Measurements from ENCODE around the gene ACTRT2. TPM values are rescaled to one million over a fixed set of nuclear protein-coding genes. Genes with fewer than 3 reads are reported as not detected.

The ACTRT2 gene
- total and polyA plus RNA-seq, 2 experiments from 2014 or later: not detected

GRCh38 chr1:2983319-2983705 lies 38.0 kb upstream of the ACTRT2 start:
- 63 to 67% methylated on average over 15 of the region's 15 CpGs for WGBS, 2 experiments (ENCODE audit: low coverage in 1 of 2, low lambda C conversion rate in 2 of 2, missing lambda C conversion rate in 2 of 2)
- DNase-seq: no peak
- no peaks in the 10 kb centered on the region for H3K9me3 ChIP-seq (ENCODE audit: low read depth)
- H3K4me3 ChIP-seq: no peak overlapping the region
- H3K9ac ChIP-seq: no peak overlapping the region
- no peak overlapping the region for H2AFZ ChIP-seq
- in situ Hi-C loops (cut with MboI): no loop called here
- H3K27me3 ChIP-seq (replicated peaks; ENCODE audit: insufficient read depth): no peaks in the 10 kb centered on the region
- no peak overlapping the region for H3K27ac ChIP-seq
- TF ChIP-seq EZH2 (IDR thresholded peaks at IDR 0.05; ENCODE audit: insufficient read depth, poor library complexity, severe bottlenecking): no peak
- TF ChIP-seq EZH2phosphoT487 (IDR thresholded peaks at IDR 0.05; ENCODE audit: insufficient read depth, low read depth): no peak
- no peaks in the 10 kb centered on the region for H4K20me1 ChIP-seq (ENCODE audit: insufficient read depth)
- H3K36me3 ChIP-seq (ENCODE audit: low read depth): no peaks in the 10 kb centered on the region
- H3K9me2 ChIP-seq (ENCODE audit: insufficient read depth): no peaks in the 10 kb centered on the region
- no peaks in the 10 kb centered on the region for H3F3A ChIP-seq (ENCODE audit: insufficient read depth)
- no peaks in the 10 kb centered on the region for H3K4me1 ChIP-seq (ENCODE audit: insufficient read depth)
- no peaks in the 10 kb centered on the region for H3K79me2 ChIP-seq (ENCODE audit: insufficient read depth)
- H3K4me2 ChIP-seq (ENCODE audit: unreplicated experiment): no peak overlapping the region

- Histone ChIP-seq H4K20me1 (ENCODE audit: insufficient read depth) (no peaks in the 10 kb centered on the region), H3K27ac (no peak overlapping the region), H3K9me3 (ENCODE audit: low read depth) (no peaks in the 10 kb centered on the region), H3K36me3 (ENCODE audit: low read depth) (no peaks in the 10 kb centered on the region), H3K9ac (no peak overlapping the region), H3K9me2 (ENCODE audit: insufficient read depth) (no peaks in the 10 kb centered on the region), H3F3A (ENCODE audit: insufficient read depth) (no peaks in the 10 kb centered on the region), H2AFZ (no peak overlapping the region), H3K4me3 (no peak overlapping the region), H3K4me2 (ENCODE audit: unreplicated experiment) (no peak overlapping the region), H3K79me2 (ENCODE audit: insufficient read depth) (no peaks in the 10 kb centered on the region), H3K27me3 (replicated peaks; ENCODE audit: insufficient read depth) (no peaks in the 10 kb centered on the region), H3K4me1 (ENCODE audit: insufficient read depth) (no peaks in the 10 kb centered on the region)
- in situ Hi-C loops (cut with MboI): no loop called here
- TF ChIP-seq EZH2 (IDR thresholded peaks at IDR 0.05; ENCODE audit: insufficient read depth, poor library complexity, severe bottlenecking): no peak
- no peak for TF ChIP-seq EZH2phosphoT487 (IDR thresholded peaks at IDR 0.05; ENCODE audit: insufficient read depth, low read depth)
- WGBS, 2 experiments (ENCODE audit: low coverage in 1 of 2, low lambda C conversion rate in 2 of 2, missing lambda C conversion rate in 2 of 2): 31 to 35% methylated on average over 21 of the region's 21 CpGs
- DNase-seq: no peak
These were observed 37.4 kb upstream of the ACTRT2 start for GRCh38 chr1:2983706-2984398.

- Histone ChIP-seq H3K9me3 (ENCODE audit: low read depth) (no peaks in the 10 kb centered on the region), H3K4me2 (ENCODE audit: unreplicated experiment) (no peak overlapping the region), H3K9ac (no peak overlapping the region), H3K27me3 (replicated peaks; ENCODE audit: insufficient read depth) (no peaks in the 10 kb centered on the region), H2AFZ (no peak overlapping the region), H3K79me2 (ENCODE audit: insufficient read depth) (no peaks in the 10 kb centered on the region), H3K9me2 (ENCODE audit: insufficient read depth) (no peaks in the 10 kb centered on the region), H3K4me1 (ENCODE audit: insufficient read depth) (no peaks in the 10 kb centered on the region), H3F3A (ENCODE audit: insufficient read depth) (no peaks in the 10 kb centered on the region), H3K36me3 (ENCODE audit: low read depth) (no peaks in the 10 kb centered on the region), H3K27ac (no peak overlapping the region), H3K4me3 (no peak overlapping the region), H4K20me1 (ENCODE audit: insufficient read depth) (no peaks in the 10 kb centered on the region)
- TF ChIP-seq EZH2phosphoT487 (IDR thresholded peaks at IDR 0.05; ENCODE audit: insufficient read depth, low read depth): no peak
- no peak for TF ChIP-seq EZH2 (IDR thresholded peaks at IDR 0.05; ENCODE audit: insufficient read depth, poor library complexity, severe bottlenecking)
- no peak for DNase-seq
- 39 to 57% methylated on average over 12 of the region's 12 CpGs for WGBS, 2 experiments (ENCODE audit: low coverage in 1 of 2, low lambda C conversion rate in 2 of 2, missing lambda C conversion rate in 2 of 2)
- in situ Hi-C loops (cut with MboI): no loop called here
These were observed 36.7 kb upstream of the ACTRT2 start for GRCh38 chr1:2984399-2985061.

GRCh38 chr1:2985067-2985561 lies 36.2 kb upstream of the ACTRT2 start:
- Histone ChIP-seq H2AFZ (no peak overlapping the region), H3K27me3 (replicated peaks; ENCODE audit: insufficient read depth) (no peaks in the 10 kb centered on the region), H3K4me3 (no peak overlapping the region), H3K9me3 (ENCODE audit: low read depth) (no peaks in the 10 kb centered on the region), H3K4me1 (ENCODE audit: insufficient read depth) (no peaks in the 10 kb centered on the region), H3K27ac (no peak overlapping the region), H3K9ac (no peak overlapping the region), H3K36me3 (ENCODE audit: low read depth) (no peaks in the 10 kb centered on the region), H3K9me2 (ENCODE audit: insufficient read depth) (no peaks in the 10 kb centered on the region), H3F3A (ENCODE audit: insufficient read depth) (no peaks in the 10 kb centered on the region), H3K4me2 (ENCODE audit: unreplicated experiment) (no peak overlapping the region), H4K20me1 (ENCODE audit: insufficient read depth) (no peaks in the 10 kb centered on the region), H3K79me2 (ENCODE audit: insufficient read depth) (no peaks in the 10 kb centered on the region)
- in situ Hi-C loops (cut with MboI): no loop called here
- no peak for DNase-seq
- TF ChIP-seq EZH2phosphoT487 (IDR thresholded peaks at IDR 0.05; ENCODE audit: insufficient read depth, low read depth) (no peak), EZH2 (IDR thresholded peaks at IDR 0.05; ENCODE audit: insufficient read depth, poor library complexity, severe bottlenecking) (no peak)
- 4 to 5% methylated on average over 14 to 16 of the region's 17 CpGs for WGBS, 2 experiments (ENCODE audit: low coverage in 1 of 2, low lambda C conversion rate in 2 of 2, missing lambda C conversion rate in 2 of 2)
